ENCODE results near the gene CLIC4. TPM values are rescaled to one million over a fixed set of nuclear protein-coding genes. Genes with fewer than 3 reads are reported as not detected.
A peak's percentile ranks its signal among the peaks of the same experiment; 100 is the strongest.

CLIC4 gene
- total RNA-seq, 1 donor from 2014 or later, result 164 TPM

DNA sequence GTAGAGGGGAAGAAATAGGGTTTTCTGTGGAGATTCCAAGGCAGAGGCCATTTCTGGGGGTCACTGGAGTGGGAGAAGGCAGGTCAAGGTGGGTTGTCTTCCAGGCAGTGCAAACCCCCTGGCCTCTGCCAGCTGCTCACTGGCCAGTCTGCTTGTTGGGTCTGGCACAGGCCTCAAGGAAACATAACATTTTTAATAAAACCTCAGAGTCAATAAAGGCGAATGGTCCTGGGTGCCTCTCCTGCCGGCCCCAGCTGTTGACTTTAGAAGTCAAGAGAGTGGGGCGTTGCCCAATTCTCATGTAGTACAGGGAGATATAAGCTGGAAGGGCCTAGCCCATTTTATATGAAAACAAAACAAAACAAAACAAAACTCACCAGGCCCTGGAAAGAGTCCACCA lies 148.2 kb downstream of the CLIC4 start:
- TF ChIP-seq POLR2A (IDR thresholded peaks at IDR 0.05), result no peak
- TF ChIP-seq, protein P1, sequence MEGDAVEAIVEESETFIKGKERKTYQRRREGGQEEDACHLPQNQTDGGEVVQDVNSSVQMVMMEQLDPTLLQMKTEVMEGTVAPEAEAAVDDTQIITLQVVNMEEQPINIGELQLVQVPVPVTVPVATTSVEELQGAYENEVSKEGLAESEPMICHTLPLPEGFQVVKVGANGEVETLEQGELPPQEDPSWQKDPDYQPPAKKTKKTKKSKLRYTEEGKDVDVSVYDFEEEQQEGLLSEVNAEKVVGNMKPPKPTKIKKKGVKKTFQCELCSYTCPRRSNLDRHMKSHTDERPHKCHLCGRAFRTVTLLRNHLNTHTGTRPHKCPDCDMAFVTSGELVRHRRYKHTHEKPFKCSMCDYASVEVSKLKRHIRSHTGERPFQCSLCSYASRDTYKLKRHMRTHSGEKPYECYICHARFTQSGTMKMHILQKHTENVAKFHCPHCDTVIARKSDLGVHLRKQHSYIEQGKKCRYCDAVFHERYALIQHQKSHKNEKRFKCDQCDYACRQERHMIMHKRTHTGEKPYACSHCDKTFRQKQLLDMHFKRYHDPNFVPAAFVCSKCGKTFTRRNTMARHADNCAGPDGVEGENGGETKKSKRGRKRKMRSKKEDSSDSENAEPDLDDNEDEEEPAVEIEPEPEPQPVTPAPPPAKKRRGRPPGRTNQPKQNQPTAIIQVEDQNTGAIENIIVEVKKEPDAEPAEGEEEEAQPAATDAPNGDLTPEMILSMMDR (IDR thresholded peaks at IDR 0.05), result no peak
- no peak for TF ChIP-seq POLR2AphosphoS5 (IDR thresholded peaks at IDR 0.05; ENCODE audit: insufficient read depth in 1 of 2, low read depth in 1 of 2)
- no peak overlapping the region for H3K27ac ChIP-seq
- H3K9me3 ChIP-seq, result no peaks in the 10 kb centered on the region
- no peaks in the 10 kb centered on the region for H3K36me3 ChIP-seq
- no peaks in the 10 kb centered on the region for H3K27me3 ChIP-seq
- DNase-seq (ENCODE audit: extremely low spot score in 2 of 2), result peak in 1 of 2 donors; percentile 14
- intact Hi-C loops (cut with DNase I), result no loop called here
- no peak overlapping the region for H3K4me3 ChIP-seq
- no peaks in the 10 kb centered on the region for H3K4me1 ChIP-seq

Small RNA genes lying within 50 kb of the gene (small RNA-seq; reads per million reads assigned to genes)
- not detected for gene RNU6-1208P

Other genes starting within 250 kb of the CLIC4 start
- gene RCAN3, start 242.6 kb upstream of the CLIC4 start, total RNA-seq, result 11.3 TPM
- gene NCMAP, start 189.4 kb upstream of the CLIC4 start, total RNA-seq, result 0.25 TPM
- gene SRRM1, start 102.1 kb upstream of the CLIC4 start, total RNA-seq, result 93.1 TPM
- gene RUNX3, start 184.8 kb downstream of the CLIC4 start, total RNA-seq, result 4.2 TPM